Nephron progenitor cell (in vitro differentiated cells): Measurements from ENCODE around the gene GDA.

ENCODE experiments used
- DNase-seq: peaks from one replicate; pipeline ENCODE4 v3.0.0; 2021
- H3K27ac Mint-ChIP-seq: 2 replicates; pipeline ENCODE4 v1.8.0; 2021; ENCODE audit warnings: mild to moderate bottlenecking, moderate library complexity, mixed read lengths
- H3K27me3 Mint-ChIP-seq: 2 replicates; pipeline ENCODE4 v1.8.0; 2021; ENCODE audit warnings: mild to moderate bottlenecking, low read depth, mixed read lengths; ENCODE audit not compliant: poor library complexity
- H3K36me3 Mint-ChIP-seq: 2 replicates; pipeline ENCODE4 v1.8.0; 2021; ENCODE audit warnings: low read depth, mixed read lengths
- H3K4me1 Mint-ChIP-seq: 2 replicates; pipeline ENCODE4 v1.8.0; 2021; ENCODE audit warnings: mixed read lengths
- H3K4me3 Mint-ChIP-seq: 2 replicates; pipeline ENCODE4 v1.8.0; 2021; ENCODE audit warnings: mild to moderate bottlenecking, moderate library complexity, mixed read lengths
- H3K9me3 Mint-ChIP-seq: 2 replicates; pipeline ENCODE4 v1.8.0; 2021; ENCODE audit warnings: mild to moderate bottlenecking, moderate library complexity, mixed read lengths
- CTCF ChIP-seq: fragments of 200-600 bp; sonication (generic); IDR thresholded peaks from 2 replicates; pipeline ENCODE4 v1.5.0; 2021; ENCODE audit warnings: antibody characterized with exemption

Gene GDA

GRCh38 chr9:72211047-72211446 lies 61.8 kb downstream of the GDA start:
- no peak for DNase-seq
- Mint-ChIP-seq H3K9me3 (peaks cover 7% of the 10 kb centered on the region), H3K36me3 (no peaks in the 10 kb centered on the region), H3K27me3 (peaks cover 18% of the 10 kb centered on the region), H3K4me1 (no peaks in the 10 kb centered on the region), H3K27ac (no peak overlapping the region), H3K4me3 (no peak overlapping the region)
- TF ChIP-seq CTCF: no peak

- Mint-ChIP-seq H3K4me3 (no peak overlapping the region), H3K27ac (no peak overlapping the region), H3K9me3 (peaks cover 7% of the 10 kb centered on the region), H3K27me3 (peaks cover 15% of the 10 kb centered on the region), H3K4me1 (no peaks in the 10 kb centered on the region), H3K36me3 (no peaks in the 10 kb centered on the region)
- DNase-seq: no peak
- no peak for TF ChIP-seq CTCF
Measured at GRCh38 chr9:72213906-72214305, 64.7 kb downstream of the GDA start.

- no peaks in the 10 kb centered on the region for H3K36me3 Mint-ChIP-seq
- TF ChIP-seq CTCF: no peak
- H3K4me3 Mint-ChIP-seq: no peak overlapping the region
- peaks cover 13% of the 10 kb centered on the region for H3K27me3 Mint-ChIP-seq
- no peak for DNase-seq
- peaks cover 7% of the 10 kb centered on the region for H3K9me3 Mint-ChIP-seq
- no peaks in the 10 kb centered on the region for H3K4me1 Mint-ChIP-seq
- H3K27ac Mint-ChIP-seq: no peak overlapping the region
Measured at GRCh38 chr9:72217306-72217842, 68.1 kb downstream of the GDA start.

- Mint-ChIP-seq H3K27ac (no peak overlapping the region), H3K36me3 (no peaks in the 10 kb centered on the region), H3K9me3 (no peaks in the 10 kb centered on the region), H3K4me1 (no peaks in the 10 kb centered on the region), H3K27me3 (peaks cover 6% of the 10 kb centered on the region), H3K4me3 (no peak overlapping the region)
- no peak for DNase-seq
- no peak for TF ChIP-seq CTCF
Measured at GRCh38 chr9:72220589-72220988, 71.3 kb downstream of the GDA start.

- TF ChIP-seq CTCF: no peak
- Mint-ChIP-seq H3K4me3 (no peak overlapping the region), H3K27me3 (no peaks in the 10 kb centered on the region), H3K36me3 (no peaks in the 10 kb centered on the region), H3K9me3 (no peaks in the 10 kb centered on the region), H3K4me1 (no peaks in the 10 kb centered on the region), H3K27ac (no peak overlapping the region)
- DNase-seq: no peak
Measured at GRCh38 chr9:72226146-72226812, 77.0 kb downstream of the GDA start.

GRCh38 chr9:72228282-72228681 lies 79.0 kb downstream of the GDA start:
- Mint-ChIP-seq H3K27me3 (no peaks in the 10 kb centered on the region), H3K9me3 (no peaks in the 10 kb centered on the region)

More at GRCh38 chr9:72228282-72228681, 79.0 kb downstream of the GDA start:
- Mint-ChIP-seq H3K4me3 (no peak overlapping the region), H3K4me1 (no peaks in the 10 kb centered on the region), H3K36me3 (no peaks in the 10 kb centered on the region), H3K27ac (no peak overlapping the region)
- no peak for DNase-seq
- no peak for TF ChIP-seq CTCF
